ENCODE data around the gene IMP3. TPM values are rescaled to one million over a fixed set of nuclear protein-coding genes. Genes with fewer than 3 reads are reported as not detected.
A peak's percentile ranks its signal among the peaks of the same experiment; 100 is the strongest.
"Not testable (repeated sequence)": the region's sequence is repeated elsewhere in the genome, so short reads cannot be mapped to it uniquely, and the experiment has no call there.

Gene IMP3, protein sequence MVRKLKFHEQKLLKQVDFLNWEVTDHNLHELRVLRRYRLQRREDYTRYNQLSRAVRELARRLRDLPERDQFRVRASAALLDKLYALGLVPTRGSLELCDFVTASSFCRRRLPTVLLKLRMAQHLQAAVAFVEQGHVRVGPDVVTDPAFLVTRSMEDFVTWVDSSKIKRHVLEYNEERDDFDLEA
- total RNA-seq (100 to 1,000 TPM in 3 of 7 donors, 10 to 100 TPM in 4; 51.3 to 177 (median 67.6) TPM), polyA plus RNA-seq (100 to 1,000 TPM; 100 to 128 (median 107) TPM)
- long read RNA-seq, donor 1, transcript IMP3-202 (1 exons, 1,237 nt) = major isoform, 60 of 60 reads
- long read RNA-seq, donor 1, partial matches to known transcripts = 0 of 60 reads
- long read RNA-seq, donor 1, other reads (novel, unspliced or antisense) = 0 of 60 reads
- long read RNA-seq, donor 2, transcript IMP3-202 (1 exons, 1,237 nt) = major isoform, 56 of 64 reads
- long read RNA-seq, donor 2, partial matches to known transcripts = 8 of 64 reads
- long read RNA-seq, donor 2, other reads (novel, unspliced or antisense) = 0 of 64 reads

DNA sequence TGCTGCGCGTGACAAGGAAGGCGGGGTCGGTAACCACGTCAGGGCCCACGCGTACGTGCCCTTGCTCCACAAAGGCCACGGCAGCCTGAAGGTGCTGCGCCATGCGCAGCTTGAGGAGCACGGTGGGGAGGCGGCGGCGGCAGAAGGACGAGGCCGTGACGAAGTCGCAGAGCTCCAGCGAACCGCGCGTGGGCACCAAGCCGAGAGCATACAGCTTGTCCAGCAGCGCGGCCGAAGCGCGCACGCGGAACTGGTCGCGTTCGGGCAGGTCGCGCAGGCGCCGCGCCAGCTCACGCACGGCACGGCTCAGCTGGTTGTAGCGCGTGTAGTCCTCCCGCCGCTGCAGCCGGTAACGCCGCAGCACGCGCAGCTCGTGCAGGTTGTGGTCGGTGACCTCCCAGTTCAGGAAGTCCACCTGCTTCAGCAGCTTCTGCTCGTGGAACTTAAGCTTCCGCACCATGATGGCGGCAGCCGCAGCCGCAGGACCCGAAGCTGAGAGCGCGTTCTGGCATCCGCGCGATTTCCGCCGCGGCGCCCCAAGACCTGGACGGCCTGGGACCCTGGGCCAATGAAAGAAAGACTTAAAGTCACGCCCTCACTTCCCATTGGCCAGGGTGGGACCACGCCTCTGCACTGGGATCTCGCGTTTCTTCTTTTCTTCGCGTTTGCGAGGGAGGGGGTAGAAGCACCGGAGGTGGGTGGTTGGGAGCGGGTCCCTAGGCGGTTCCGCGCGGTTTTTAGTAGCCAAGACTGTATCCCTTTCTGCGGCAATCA is at the start of gene IMP3:
TSS of gene IMP3 (minus strand) at position 516 of the 774 bp plus-strand sequence. CDS start at position 460, 56 bp downstream.
- TF ChIP-seq POLR2AphosphoS5 (IDR thresholded peaks at IDR 0.05) (peak; percentile 99 to 100 (median 100)), POLR2A (IDR thresholded peaks at IDR 0.05) (peak in 2 of 3 donors; percentile 80 to 97)
- TF ChIP-seq, protein P1, sequence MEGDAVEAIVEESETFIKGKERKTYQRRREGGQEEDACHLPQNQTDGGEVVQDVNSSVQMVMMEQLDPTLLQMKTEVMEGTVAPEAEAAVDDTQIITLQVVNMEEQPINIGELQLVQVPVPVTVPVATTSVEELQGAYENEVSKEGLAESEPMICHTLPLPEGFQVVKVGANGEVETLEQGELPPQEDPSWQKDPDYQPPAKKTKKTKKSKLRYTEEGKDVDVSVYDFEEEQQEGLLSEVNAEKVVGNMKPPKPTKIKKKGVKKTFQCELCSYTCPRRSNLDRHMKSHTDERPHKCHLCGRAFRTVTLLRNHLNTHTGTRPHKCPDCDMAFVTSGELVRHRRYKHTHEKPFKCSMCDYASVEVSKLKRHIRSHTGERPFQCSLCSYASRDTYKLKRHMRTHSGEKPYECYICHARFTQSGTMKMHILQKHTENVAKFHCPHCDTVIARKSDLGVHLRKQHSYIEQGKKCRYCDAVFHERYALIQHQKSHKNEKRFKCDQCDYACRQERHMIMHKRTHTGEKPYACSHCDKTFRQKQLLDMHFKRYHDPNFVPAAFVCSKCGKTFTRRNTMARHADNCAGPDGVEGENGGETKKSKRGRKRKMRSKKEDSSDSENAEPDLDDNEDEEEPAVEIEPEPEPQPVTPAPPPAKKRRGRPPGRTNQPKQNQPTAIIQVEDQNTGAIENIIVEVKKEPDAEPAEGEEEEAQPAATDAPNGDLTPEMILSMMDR (IDR thresholded peaks at IDR 0.05 in 8 of 11, conservative IDR thresholded peaks at IDR 0.05 in 3 of 11) = peak in 4 of 11 experiments; percentile 27 to 42 (median 37)
- Histone ChIP-seq H3K27ac (peak within 1 kb of the TSS; percentile 85 to 98 (median 94)), H3K4me3 (peak within 1 kb of the TSS; percentile 76 to 100 (median 92)), H3K36me3 (peaks cover 0 to 13% (median 0%) of the 10 kb centered on the region in 6 donors), H3K4me1 (peaks cover 21 to 58% (median 46%) of the 10 kb centered on the region in 6 donors), H3K9me3 (no peaks in the 10 kb centered on the region), H3K27me3 (replicated peaks in 1 of 7) (no peaks in the 10 kb centered on the region)
- WGBS, 5 donors = 0 to 2% (median 0%) methylated on average over 33 to 83 of the region's 83 CpGs
- intact Hi-C loops (cut with DNase I; ENCODE audit: low total_unique reads) = no loop called here
- DNase-seq = peak; percentile 97

DNA sequence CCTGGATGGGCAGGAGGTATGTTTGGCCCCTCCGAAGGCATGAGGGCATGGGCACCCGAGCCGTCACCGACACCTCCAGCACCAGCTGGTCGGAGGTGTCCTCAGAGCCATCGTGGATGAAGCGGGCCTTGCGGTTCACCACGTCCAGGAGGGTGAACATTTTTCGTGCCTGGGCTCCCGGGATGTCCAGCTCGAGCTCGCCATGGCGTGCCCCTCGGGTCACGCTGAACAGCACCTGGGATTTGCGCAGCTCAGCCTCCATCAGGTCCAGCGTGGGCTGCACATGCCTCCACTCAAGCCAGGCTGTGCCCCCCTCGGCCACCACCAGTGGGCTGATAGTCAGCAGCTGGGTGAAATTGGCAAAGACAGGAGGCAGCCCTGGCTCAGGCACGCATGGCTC is 49.4 kb upstream of the IMP3 start:
- H3K9me3 ChIP-seq; H3K36me3 ChIP-seq; intact Hi-C loops (cut with DNase I; ENCODE audit: low total_unique reads); H3K27ac ChIP-seq; H3K4me3 ChIP-seq; DNase-seq: not testable (repeated sequence)
- H3K27me3 ChIP-seq (replicated peaks in 1 of 7) = peaks cover 0 to 31% (median 0%) of the 10 kb centered on the region in 7 donors
- 87 to 96% (median 92%) methylated on average over 3 to 20 of the region's 20 CpGs; no CpG with 5 or more reads in 1 of the 5 donors for WGBS, 5 donors
- peaks cover 11 to 27% (median 14%) of the 10 kb centered on the region in 6 donors for H3K4me1 ChIP-seq

DNA sequence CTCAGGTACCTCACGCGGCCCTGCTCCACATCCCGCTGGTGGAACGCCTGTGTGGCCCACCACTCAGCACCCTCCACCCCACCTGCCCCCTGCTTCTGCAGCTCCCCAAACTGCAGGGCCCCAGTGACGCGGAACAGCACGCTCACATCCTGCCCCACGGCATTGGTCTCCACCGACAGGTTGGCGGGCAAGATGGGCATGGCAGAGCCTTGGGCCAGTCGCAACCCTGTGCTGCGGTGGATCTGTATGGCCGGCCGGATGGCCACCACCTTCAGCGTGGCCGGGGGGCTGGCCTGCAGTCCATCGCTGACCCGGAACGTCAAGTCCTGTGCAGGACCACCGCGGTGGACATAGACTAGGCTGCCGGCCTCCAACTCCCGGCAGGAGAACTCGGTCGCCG is 48.8 kb upstream of the IMP3 start:
- peaks cover 0 to 25% (median 0%) of the 10 kb centered on the region in 7 donors for H3K27me3 ChIP-seq (replicated peaks in 1 of 7)
- intact Hi-C loops (cut with DNase I; ENCODE audit: low total_unique reads) = no loop called here
- H3K4me1 ChIP-seq = peaks cover 5 to 24% (median 12%) of the 10 kb centered on the region in 6 donors
- no peak overlapping the region for H3K4me3 ChIP-seq
- DNase-seq = no peak
- H3K36me3 ChIP-seq = peaks cover 0 to 9% (median 0%) of the 10 kb centered on the region in 6 donors
- 91 to 97% (median 93%) methylated on average over 6 to 26 of the region's 26 CpGs for WGBS, 5 donors
- no peak for TF ChIP-seq POLR2A (IDR thresholded peaks at IDR 0.05)
- no peak for TF ChIP-seq POLR2AphosphoS5 (IDR thresholded peaks at IDR 0.05)
- TF ChIP-seq, protein P1 (IDR thresholded peaks at IDR 0.05 in 8 of 11, conservative IDR thresholded peaks at IDR 0.05 in 3 of 11) = no peak
- no peak overlapping the region for H3K27ac ChIP-seq
- no peaks in the 10 kb centered on the region for H3K9me3 ChIP-seq

DNA sequence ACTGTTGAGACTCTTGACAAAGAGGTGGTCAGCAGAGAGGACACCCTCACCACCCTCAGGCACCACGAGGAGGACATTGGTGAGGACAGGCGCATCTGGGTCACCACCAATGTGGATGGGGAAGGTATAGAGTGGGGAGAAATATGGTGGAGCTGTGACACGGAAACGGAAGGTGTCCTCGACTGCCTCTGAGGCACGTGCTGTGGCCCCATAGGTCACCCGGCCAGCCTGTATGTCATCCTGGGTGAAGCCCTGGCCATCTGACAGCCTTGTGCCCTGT is 48.2 kb upstream of the IMP3 start:
- Histone ChIP-seq H3K27ac (no peak overlapping the region), H3K36me3 (peaks cover 0 to 9% (median 0%) of the 10 kb centered on the region in 6 donors), H3K27me3 (replicated peaks in 1 of 7) (peaks cover 0 to 19% (median 0%) of the 10 kb centered on the region in 7 donors), H3K9me3 (no peaks in the 10 kb centered on the region), H3K4me1 (peaks cover 0 to 24% (median 12%) of the 10 kb centered on the region in 6 donors), H3K4me3 (no peak overlapping the region)
- TF ChIP-seq, protein P1 (IDR thresholded peaks at IDR 0.05 in 8 of 11, conservative IDR thresholded peaks at IDR 0.05 in 3 of 11) = no peak
- TF ChIP-seq POLR2A (IDR thresholded peaks at IDR 0.05) (no peak), POLR2AphosphoS5 (IDR thresholded peaks at IDR 0.05) (no peak)
- 87 to 97% (median 93%) methylated on average over 7 of the region's 7 CpGs for WGBS, 5 donors
- DNase-seq = no peak
- intact Hi-C loops (cut with DNase I; ENCODE audit: low total_unique reads) = no loop called here
